HG02885 (cell line): ENCODE results near the gene OR2AJ1.

ENCODE experiments used
- ATAC-seq: cut with Tn5 transposase; IDR thresholded peaks from one replicate; pipeline ENCODE4 v1.9.1; 2021; ENCODE audit warnings: mild to moderate bottlenecking; ENCODE audit not compliant: unreplicated experiment, poor library complexity

OR2AJ1 gene

GRCh38 chr1:247924868-247925267, at the start of gene OR2AJ1:
TSS of gene OR2AJ1 (plus strand) at chr1:247924889. CDS start at chr1:247933769, 8,880 bp downstream.
- ATAC-seq: no peak

DNA sequence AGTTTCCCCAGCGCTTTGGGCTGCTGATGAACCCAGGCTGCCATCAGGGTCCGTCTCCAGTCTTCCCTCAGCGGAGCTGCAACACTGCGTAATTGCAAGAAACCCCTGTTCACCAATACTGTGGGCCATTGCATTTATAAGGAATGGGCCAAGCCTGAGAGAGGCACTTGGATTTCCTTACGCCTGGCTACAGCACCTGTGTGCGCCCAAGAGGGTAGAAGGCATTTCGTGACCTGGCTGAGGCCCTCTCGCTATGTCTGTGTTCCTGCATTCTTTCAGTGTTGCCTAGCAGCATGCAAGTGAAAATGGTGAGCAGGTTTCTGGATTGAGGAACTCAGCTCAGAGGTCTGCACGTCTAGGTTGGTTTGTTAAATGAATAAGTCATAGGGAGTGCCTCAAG, 41.3 kb upstream of the OR2AJ1 start:
- no peak for ATAC-seq

DNA sequence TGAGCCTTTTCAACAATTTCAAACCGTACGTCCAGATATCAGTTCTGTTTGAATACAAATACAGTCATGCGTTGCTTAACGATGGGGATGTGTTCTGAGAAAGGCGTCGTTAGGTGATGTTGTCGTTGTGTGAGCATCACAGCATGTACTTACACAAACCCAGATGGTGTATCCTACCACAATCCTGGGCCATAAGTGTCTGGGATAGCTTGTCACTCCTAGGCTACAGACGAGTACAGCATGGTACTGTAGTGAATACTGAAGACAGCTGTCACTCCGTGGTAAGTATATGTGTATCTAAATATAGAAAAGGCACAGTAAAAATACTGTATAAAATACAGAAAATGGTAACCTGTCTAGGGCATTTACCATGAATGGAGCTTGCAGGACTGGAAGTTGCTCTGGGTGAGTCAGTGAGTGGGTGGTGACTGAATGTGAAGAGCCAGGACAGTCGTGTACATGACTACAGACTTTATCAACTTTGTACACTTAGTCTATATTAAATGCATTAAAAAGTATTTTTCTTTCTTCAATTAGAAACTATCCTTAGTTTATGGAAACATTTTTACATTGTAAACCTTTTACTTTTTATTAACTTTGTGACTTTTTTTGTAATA, 39.8 kb upstream of the OR2AJ1 start:
- no peak for ATAC-seq

GRCh38 chr1:247895163-247895637, 29.5 kb upstream of the OR2AJ1 start, which contains the start of gene OR2W3:
TSS of gene OR2W3 (plus strand) at chr1:247895587. CDS start at chr1:247895587, 0 bp downstream.
- ATAC-seq: no peak

DNA sequence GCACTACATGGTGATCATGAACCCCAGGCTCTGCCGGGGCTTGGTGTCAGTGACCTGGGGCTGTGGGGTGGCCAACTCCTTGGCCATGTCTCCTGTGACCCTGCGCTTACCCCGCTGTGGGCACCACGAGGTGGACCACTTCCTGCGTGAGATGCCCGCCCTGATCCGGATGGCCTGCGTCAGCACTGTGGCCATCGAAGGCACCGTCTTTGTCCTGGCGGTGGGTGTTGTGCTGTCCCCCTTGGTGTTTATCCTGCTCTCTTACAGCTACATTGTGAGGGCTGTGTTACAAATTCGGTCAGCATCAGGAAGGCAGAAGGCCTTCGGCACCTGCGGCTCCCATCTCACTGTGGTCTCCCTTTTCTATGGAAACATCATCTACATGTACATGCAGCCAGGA, 28.7 kb upstream of the OR2AJ1 start:
- ATAC-seq: no peak

DNA sequence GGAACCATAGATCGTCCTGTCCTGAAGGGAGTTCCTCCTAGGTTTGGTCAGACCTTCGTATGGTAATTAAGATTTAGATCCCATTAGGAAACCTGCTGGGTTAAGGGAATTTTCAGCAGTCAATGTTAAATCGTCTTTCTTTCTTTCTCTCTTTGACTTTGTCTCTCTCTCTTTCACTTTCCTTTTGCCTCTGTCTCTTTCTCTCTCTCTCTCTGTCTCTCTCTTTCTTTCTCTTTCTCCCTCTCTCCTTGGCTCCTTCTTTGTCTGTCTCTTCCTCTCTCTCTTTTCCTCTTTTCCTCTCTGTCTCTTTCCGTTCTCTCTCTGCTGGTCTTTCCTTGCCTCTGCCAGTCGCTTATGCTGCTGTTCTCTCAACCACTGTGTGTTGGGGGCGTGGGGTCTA, 20.6 kb upstream of the OR2AJ1 start:
- ATAC-seq: no peak

DNA sequence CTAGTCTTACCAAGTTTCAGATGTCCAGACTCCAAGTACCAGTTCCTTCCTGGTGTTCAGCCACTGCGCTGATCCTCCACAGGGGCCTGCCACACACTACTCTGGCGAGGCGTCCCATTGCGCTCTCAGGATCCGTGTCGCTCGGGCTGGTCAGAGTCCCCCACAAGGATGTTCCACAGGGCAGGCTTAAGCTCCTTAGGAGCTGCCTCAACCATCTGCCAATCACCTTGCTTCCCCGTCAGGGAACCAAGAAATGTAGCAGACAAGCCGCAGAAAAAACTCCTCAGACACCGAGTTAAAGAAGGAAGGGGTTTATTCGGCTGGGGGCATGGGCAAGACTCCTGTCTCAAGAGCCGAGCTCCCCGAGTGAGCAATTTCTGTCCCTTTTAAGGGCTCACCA, 19.5 kb upstream of the OR2AJ1 start:
- ATAC-seq: no peak

DNA sequence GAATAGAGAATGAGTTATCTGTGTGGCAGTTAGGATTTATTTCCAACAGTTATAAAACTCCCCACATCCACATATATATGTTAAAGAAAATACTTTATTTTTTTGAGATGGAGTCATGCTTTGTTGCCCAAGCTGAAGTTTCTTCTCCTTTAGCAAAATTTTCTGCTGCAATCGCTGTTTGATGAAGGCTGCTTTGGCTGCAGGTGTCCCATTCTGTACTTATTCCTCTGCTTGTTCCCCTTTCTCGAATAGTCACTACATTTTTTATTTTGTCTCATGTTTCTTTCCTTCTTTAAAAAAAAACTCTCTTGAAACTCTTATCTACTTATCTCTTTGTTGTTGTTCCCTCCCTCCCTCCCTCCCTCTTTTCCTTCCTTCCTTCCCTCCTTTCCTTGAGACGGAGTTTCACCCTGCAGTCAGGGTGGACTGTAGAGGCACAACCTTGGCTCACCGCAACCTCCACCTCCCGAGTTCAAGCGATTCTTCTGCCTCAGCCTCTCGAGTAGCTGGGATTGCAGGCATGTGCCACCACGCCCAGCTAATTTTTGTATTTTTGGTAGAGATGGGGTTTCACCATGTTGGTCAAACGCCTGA, 18.7 kb upstream of the OR2AJ1 start:
- no peak for ATAC-seq

DNA sequence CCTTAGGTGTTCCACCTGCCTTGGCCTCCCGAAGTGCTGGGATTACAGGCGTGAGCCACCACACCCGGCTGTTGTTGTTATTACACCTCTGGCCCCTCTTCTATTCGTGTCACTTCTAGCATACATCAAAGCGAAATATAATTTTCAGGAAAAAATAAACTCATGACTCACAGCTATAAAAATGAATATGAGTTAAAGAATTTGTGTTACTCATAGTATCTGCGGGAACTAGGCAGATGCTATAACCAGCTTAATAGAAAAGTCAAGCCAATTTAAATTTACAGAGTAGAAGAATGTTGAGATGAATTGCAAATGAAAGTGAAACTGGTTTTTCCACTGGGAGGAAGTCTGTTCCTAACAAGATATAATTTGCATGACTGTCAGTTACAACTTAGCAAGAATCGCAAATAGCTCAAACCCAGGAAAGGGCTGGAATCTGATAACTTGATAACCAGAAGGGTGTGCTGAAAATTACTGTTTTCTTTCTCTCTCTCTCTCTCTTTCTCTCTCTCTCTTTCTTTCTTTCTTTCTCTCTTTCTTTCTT, 18.1 kb upstream of the OR2AJ1 start:
- no peak for ATAC-seq

- ATAC-seq: no peak
Measured at GRCh38 chr1:247908766-247909165, 15.9 kb upstream of the OR2AJ1 start.

DNA sequence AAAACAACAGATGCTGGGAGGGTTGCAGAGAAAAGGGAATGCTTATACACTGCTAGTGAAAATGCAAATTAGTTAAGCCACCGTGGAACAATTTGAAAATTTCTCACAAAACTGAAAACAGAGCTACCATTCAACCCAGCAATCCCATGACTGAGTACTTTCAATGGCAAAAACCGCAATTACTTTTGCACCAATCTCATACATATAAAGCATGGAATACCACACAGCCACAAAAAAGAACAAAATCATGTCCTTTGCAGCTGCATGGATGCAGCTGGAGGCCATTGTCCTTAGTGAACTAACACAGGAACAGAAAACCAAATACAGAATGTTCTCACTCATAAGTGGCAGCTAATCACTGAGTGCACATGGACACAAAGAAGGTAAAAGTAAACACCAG, 10.9 kb upstream of the OR2AJ1 start:
- ATAC-seq: no peak

GRCh38 chr1:247914941-247915662, 9.6 kb upstream of the OR2AJ1 start:
- no peak for ATAC-seq

- ATAC-seq: no peak
Measured at GRCh38 chr1:247919952-247920351, 4.7 kb upstream of the OR2AJ1 start, which contains the start of gene OR2T8. TSS of gene OR2T8 (plus strand) at chr1:247920252. CDS start at chr1:247921018, 766 bp downstream.

GRCh38 chr1:247923941-247924340, 748 bp upstream of the OR2AJ1 start:
- no peak for ATAC-seq

DNA sequence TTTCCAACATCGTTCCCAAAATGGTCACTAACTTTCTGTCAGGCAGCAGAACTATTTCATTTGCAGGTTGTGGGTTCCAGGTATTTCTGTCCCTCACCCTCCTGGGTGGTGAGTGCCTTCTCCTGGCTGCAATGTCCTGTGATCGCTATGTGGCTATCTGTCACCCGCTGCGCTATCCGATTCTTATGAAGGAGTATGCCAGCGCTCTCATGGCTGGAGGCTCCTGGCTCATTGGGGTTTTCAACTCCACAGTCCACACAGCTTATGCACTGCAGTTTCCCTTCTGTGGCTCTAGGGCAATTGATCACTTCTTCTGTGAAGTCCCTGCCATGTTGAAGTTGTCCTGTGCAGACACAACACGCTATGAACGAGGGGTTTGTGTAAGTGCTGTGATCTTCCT, 9.3 kb downstream of the OR2AJ1 start:
- no peak for ATAC-seq

DNA sequence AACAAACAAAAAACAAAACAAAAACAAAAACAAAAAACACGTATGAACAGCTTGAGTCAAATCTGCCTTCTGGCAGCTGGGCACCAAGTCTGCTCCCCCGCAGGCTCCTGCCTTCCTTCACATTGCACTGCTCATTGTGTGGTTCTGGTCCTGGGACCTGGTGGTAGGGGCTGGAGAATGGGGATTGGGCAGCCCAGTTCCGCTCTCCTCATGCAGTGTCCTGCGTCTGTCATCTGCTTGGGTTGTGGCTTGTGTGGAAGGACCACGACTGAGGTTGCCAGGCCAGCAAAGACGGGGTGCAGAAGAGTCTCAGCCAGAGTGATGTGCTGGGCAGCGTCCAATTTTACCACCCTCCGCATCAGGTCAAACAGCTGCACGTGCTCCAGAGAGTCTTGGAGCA, 11.1 kb downstream of the OR2AJ1 start:
- ATAC-seq: no peak

GRCh38 chr1:247936415-247936814, 11.7 kb downstream of the OR2AJ1 start:
- no peak for ATAC-seq

- ATAC-seq: peak; percentile 99
Measured at GRCh38 chr1:247936965-247937734, 12.5 kb downstream of the OR2AJ1 start.

- ATAC-seq: no peak
Measured at GRCh38 chr1:247942624-247943023, 17.9 kb downstream of the OR2AJ1 start.

DNA sequence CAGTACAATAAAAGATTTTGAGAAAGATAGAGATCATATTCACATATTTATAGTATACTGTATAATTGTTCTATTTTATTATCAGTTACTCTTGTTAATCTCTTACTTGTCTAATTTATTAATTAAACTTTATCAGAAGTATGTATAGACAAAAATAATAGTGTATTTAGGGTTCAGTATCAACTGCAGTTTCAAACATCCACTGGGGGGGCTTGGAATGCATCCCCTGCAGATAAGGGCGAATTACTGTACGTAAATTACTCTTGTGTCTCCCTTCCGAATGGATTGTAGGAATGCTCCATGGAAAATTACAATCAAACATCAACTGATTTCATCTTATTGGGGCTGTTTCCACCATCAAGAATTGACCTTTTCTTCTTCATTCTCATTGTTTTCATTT, 23.9 kb downstream of the OR2AJ1 start, which contains the start of gene OR2L8:
Gene OR2L8 (plus strand): TSS at position 301 of the 400 bp plus-strand sequence. CDS start 0 bp downstream, at position 301.
- no peak for ATAC-seq
